Activated T-helper 17 cell treated with anti-CD3 and anti-CD28 coated beads, Interleukin-2, amount 50 U/mL, for 72 hours (primary cell): ENCODE results near the gene FOXA3. TPM values are rescaled to one million over a fixed set of nuclear protein-coding genes. Genes with fewer than 3 reads are reported as not detected.

Experiments
- ATAC-seq: fragments of 150-1000 bp; cut with Tn5 transposase; replicated peaks from 2 replicates; pipeline ENCODE4 v1.10.0; 2021; ENCODE audit warnings: mild to moderate bottlenecking, moderate library complexity
- H3K27ac Mint-ChIP-seq: one replicate; pipeline ENCODE4 v1.8.0; 2022; ENCODE audit warnings: mixed read lengths
- H3K27me3 Mint-ChIP-seq: one replicate; pipeline ENCODE4 v1.8.0; 2022; ENCODE audit warnings: mixed read lengths
- H3K36me3 Mint-ChIP-seq: one replicate; pipeline ENCODE4 v1.8.0; 2022; ENCODE audit warnings: low read depth, mild to moderate bottlenecking, mixed read lengths
- H3K4me1 Mint-ChIP-seq: one replicate; pipeline ENCODE4 v1.8.0; 2022; ENCODE audit warnings: mixed read lengths
- H3K4me3 Mint-ChIP-seq: one replicate; pipeline ENCODE4 v1.8.0; 2022; ENCODE audit warnings: mild to moderate bottlenecking, mixed read lengths
- H3K9me3 Mint-ChIP-seq: one replicate; pipeline ENCODE4 v1.8.0; 2022; ENCODE audit warnings: mixed read lengths
- total RNA-seq, 2 donors: library from RNA; stranded (reverse); gene quantifications; one replicate each; pipeline ENCODE4 v1.2.3, GENCODE V29; 2022

The FOXA3 gene
- total RNA-seq = 1 to 10 TPM in 1 of 2 donors, under 1 TPM in 1; 0.32 to 1.9 TPM

DNA sequence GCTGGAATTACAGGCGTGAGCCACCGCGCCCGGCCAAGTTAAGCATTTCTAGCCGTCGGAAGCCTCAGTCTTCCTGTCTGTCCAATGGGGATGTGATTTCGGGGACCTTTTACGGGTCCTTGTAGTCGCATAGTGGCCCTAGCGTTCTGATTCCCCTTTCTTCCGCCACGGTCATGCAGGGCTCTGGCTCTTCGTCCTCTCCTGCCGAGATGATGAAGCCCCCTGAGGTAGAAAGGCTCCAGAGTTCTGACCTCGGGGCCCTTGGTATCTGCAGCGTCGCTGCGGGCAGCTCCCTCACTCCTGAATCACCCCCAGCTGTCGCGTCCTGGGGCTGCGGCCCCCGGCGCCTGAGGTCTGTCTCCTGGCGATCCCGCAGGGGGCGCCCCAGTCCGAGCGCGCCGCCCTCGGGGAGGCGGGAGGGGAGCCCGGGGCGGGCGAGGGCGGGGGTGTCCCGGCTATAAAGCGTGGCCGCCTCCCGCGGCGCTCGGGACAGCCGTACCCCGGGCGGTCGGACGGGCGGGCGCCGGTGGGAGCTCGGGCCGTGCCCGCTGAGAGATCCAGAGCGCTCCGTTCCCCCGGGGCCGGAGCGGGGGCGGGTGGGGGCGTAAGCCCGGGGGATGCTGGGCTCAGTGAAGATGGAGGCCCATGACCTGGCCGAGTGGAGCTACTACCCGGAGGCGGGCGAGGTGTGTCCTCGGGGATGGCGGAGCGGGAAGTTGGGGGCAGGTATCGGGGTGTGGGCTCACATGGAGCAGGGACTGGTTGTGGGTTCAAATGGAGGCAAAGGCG is at the start of gene FOXA3:
Gene FOXA3, plus strand, starts transcription at position 487 of the 789 bp plus-strand sequence. Its CDS starts 131 bp downstream, at position 618.
- H3K9me3 Mint-ChIP-seq = no peaks in the 10 kb centered on the region
- H3K36me3 Mint-ChIP-seq = peaks cover 35% of the 10 kb centered on the region
- ATAC-seq = peak; percentile 56
- H3K4me3 Mint-ChIP-seq = peak within 1 kb of the TSS; percentile 93
- peaks cover 11% of the 10 kb centered on the region for H3K4me1 Mint-ChIP-seq
- peaks cover 4% of the 10 kb centered on the region for H3K27me3 Mint-ChIP-seq
- H3K27ac Mint-ChIP-seq = peak within 1 kb of the TSS; percentile 92

GRCh38 chr19:45814851-45815480 is 49.2 kb upstream of the FOXA3 start, which contains the start of gene RSPH6A:
TSS of gene RSPH6A (minus strand) at chr19:45815308. CDS start at chr19:45815176, 132 bp downstream.
- no peak within 1 kb of the TSS for H3K27ac Mint-ChIP-seq
- no peaks in the 10 kb centered on the region for H3K9me3 Mint-ChIP-seq
- H3K4me3 Mint-ChIP-seq = no peak within 1 kb of the TSS
- H3K27me3 Mint-ChIP-seq = no peaks in the 10 kb centered on the region
- H3K36me3 Mint-ChIP-seq = peaks cover 18% of the 10 kb centered on the region
- no peak for ATAC-seq
- no peaks in the 10 kb centered on the region for H3K4me1 Mint-ChIP-seq

DNA sequence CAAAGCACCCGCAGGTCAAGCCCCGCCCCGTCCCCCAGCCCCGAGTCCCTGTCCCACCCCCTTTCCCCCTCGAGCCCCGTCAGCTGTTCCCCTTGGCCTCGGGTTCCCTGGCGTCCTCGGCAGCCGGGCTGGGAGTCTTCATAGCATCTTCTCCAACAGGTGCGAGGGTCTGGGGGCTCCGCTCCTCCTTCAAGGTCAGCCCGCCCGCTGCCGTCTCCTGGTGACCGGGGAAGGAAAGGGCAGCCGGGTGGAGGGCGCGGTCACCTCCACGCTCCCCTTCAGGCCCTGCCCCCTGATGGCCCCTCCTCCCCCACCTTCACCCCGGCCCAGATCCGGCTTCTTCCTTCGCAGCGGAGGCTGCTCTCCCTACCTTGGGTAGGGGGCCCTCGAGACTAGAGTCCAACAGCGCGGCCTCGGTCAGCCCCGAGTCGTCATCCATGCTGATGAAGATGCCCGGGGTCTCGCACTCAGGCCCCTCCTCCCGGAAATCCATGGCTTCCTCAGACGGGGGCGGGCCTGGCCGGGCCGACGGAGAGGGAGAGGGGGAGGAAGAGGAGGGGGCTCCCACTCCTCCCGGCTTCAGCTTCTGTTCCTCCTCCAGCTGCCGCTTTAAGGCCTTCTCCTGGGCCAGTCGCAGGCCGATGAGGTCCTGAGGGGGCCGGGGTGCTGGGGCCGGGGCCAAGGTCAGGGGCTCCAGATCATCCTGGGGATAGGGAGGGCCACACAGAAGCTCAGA is 48.5 kb upstream of the FOXA3 start:
- Mint-ChIP-seq H3K9me3 (no peaks in the 10 kb centered on the region), H3K4me1 (no peaks in the 10 kb centered on the region), H3K36me3 (peaks cover 18% of the 10 kb centered on the region), H3K27ac (no peak overlapping the region), H3K27me3 (no peaks in the 10 kb centered on the region), H3K4me3 (no peak overlapping the region)
- ATAC-seq = no peak

GRCh38 chr19:45816236-45817009 is 47.7 kb upstream of the FOXA3 start:
- no peaks in the 10 kb centered on the region for H3K4me1 Mint-ChIP-seq
- no peak overlapping the region for H3K27ac Mint-ChIP-seq
- no peak overlapping the region for H3K4me3 Mint-ChIP-seq
- ATAC-seq = no peak
- peaks cover 22% of the 10 kb centered on the region for H3K36me3 Mint-ChIP-seq
- no peaks in the 10 kb centered on the region for H3K9me3 Mint-ChIP-seq
- no peaks in the 10 kb centered on the region for H3K27me3 Mint-ChIP-seq

- peak; percentile 97 for ATAC-seq
- Mint-ChIP-seq H3K9me3 (no peaks in the 10 kb centered on the region), H3K36me3 (peaks cover 25% of the 10 kb centered on the region), H3K4me1 (no peaks in the 10 kb centered on the region), H3K4me3 (no peak overlapping the region), H3K27ac (peak overlapping the region; percentile 33), H3K27me3 (no peaks in the 10 kb centered on the region)
Observed at GRCh38 chr19:45817010-45817724, 47.0 kb upstream of the FOXA3 start.

DNA sequence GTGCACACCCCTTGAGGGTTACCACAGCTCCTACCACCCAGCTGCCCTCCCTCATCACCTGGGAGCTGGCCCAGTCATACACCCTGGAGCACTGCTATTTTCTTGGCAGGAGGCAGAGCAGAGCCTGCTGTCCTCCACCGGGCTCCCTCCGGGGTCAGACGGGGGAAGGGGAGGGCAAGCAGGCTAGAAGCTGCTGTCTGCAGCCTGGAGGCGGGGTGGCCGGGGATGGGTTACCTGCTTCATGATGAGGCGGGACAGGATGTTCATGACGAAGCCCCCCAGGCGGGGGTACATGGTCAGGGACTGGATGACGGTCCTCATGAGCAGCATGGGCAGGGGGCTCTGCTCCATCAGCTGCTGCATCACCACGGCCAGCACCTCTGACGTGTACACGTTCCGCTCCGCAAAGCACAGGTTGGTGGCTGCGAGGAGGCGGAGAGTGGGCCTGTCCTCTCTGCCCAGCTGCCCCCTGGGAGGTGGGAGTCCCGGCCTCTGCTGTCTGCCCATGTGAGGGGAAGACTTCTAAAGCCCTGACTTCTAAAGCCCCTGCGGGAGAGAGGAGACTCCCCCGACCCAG is 46.3 kb upstream of the FOXA3 start:
- Mint-ChIP-seq H3K36me3 (peaks cover 27% of the 10 kb centered on the region), H3K27ac (no peak overlapping the region), H3K27me3 (no peaks in the 10 kb centered on the region), H3K4me1 (no peaks in the 10 kb centered on the region), H3K4me3 (no peak overlapping the region), H3K9me3 (no peaks in the 10 kb centered on the region)
- ATAC-seq = peak; percentile 8

DNA sequence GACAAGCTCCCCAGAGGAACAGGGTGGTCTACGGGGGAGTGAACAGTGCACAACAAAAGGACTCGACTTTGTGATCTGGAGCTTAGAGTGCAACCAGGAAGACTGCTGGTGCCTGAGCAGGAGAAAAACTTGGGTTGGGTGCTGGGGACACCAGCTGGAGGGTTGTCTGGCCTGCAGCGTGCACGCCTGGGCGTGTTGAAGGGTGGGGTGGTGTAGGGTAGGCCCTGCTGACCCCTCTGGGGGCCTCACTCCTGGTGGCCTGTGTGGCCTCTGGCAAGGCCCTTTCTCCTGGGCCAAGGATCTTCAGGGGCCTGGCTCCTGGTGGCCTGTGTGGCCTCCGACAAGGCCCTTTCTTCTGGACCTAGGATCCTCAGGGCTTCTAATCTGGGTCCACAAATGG is 44.4 kb upstream of the FOXA3 start:
- H3K27me3 Mint-ChIP-seq = no peaks in the 10 kb centered on the region
- peaks cover 44% of the 10 kb centered on the region for H3K36me3 Mint-ChIP-seq
- no peak for ATAC-seq
- no peaks in the 10 kb centered on the region for H3K4me1 Mint-ChIP-seq
- no peaks in the 10 kb centered on the region for H3K9me3 Mint-ChIP-seq
- H3K4me3 Mint-ChIP-seq = no peak overlapping the region
- peak overlapping the region; percentile 56 for H3K27ac Mint-ChIP-seq

- Mint-ChIP-seq H3K9me3 (no peaks in the 10 kb centered on the region), H3K4me1 (no peaks in the 10 kb centered on the region), H3K27me3 (no peaks in the 10 kb centered on the region), H3K36me3 (peaks cover 47% of the 10 kb centered on the region), H3K27ac (no peak overlapping the region), H3K4me3 (no peak overlapping the region)
- ATAC-seq = no peak
Observed at GRCh38 chr19:45820413-45821102, 43.6 kb upstream of the FOXA3 start.

GRCh38 chr19:45821103-45821521 is 43.0 kb upstream of the FOXA3 start:
- peak overlapping the region; percentile 36 for H3K27ac Mint-ChIP-seq
- H3K36me3 Mint-ChIP-seq = peaks cover 48% of the 10 kb centered on the region
- H3K27me3 Mint-ChIP-seq = no peaks in the 10 kb centered on the region
- no peak overlapping the region for H3K4me3 Mint-ChIP-seq
- H3K4me1 Mint-ChIP-seq = no peaks in the 10 kb centered on the region
- no peak for ATAC-seq
- no peaks in the 10 kb centered on the region for H3K9me3 Mint-ChIP-seq

DNA sequence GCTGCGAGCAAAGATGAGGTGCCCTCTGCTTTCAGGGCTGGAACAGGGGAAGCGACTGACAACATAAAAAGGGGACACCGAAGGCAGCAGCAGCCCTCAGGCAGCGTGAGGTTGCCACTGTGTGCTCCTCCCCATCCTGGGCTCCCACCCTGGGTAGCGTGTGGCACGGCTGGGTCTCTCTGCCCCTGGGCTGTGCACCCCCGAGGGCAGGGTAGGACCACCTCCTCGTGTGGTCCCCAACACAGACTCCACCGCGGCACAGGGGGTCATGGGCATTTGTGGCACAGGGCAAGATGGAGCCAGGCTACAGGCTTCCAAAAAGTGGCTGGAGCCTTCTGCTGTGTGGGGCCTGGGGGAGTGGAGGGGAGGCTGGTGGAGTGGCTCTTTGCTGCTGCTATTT is 42.6 kb upstream of the FOXA3 start:
- Mint-ChIP-seq H3K4me3 (no peak overlapping the region), H3K4me1 (no peaks in the 10 kb centered on the region), H3K27me3 (no peaks in the 10 kb centered on the region), H3K9me3 (no peaks in the 10 kb centered on the region), H3K27ac (peak overlapping the region; percentile 36), H3K36me3 (peaks cover 53% of the 10 kb centered on the region)
- ATAC-seq = no peak

GRCh38 chr19:45822716-45823115 is 41.4 kb upstream of the FOXA3 start:
- no peaks in the 10 kb centered on the region for H3K9me3 Mint-ChIP-seq
- H3K36me3 Mint-ChIP-seq = peaks cover 59% of the 10 kb centered on the region
- no peak for ATAC-seq
- no peaks in the 10 kb centered on the region for H3K27me3 Mint-ChIP-seq
- no peak overlapping the region for H3K4me3 Mint-ChIP-seq
- H3K27ac Mint-ChIP-seq = no peak overlapping the region
- no peaks in the 10 kb centered on the region for H3K4me1 Mint-ChIP-seq

- H3K27ac Mint-ChIP-seq = no peak overlapping the region
- no peaks in the 10 kb centered on the region for H3K27me3 Mint-ChIP-seq
- ATAC-seq = no peak
- peaks cover 63% of the 10 kb centered on the region for H3K36me3 Mint-ChIP-seq
- no peaks in the 10 kb centered on the region for H3K4me1 Mint-ChIP-seq
- H3K4me3 Mint-ChIP-seq = no peak overlapping the region
- no peaks in the 10 kb centered on the region for H3K9me3 Mint-ChIP-seq
Observed at GRCh38 chr19:45823182-45823581, 40.9 kb upstream of the FOXA3 start.

DNA sequence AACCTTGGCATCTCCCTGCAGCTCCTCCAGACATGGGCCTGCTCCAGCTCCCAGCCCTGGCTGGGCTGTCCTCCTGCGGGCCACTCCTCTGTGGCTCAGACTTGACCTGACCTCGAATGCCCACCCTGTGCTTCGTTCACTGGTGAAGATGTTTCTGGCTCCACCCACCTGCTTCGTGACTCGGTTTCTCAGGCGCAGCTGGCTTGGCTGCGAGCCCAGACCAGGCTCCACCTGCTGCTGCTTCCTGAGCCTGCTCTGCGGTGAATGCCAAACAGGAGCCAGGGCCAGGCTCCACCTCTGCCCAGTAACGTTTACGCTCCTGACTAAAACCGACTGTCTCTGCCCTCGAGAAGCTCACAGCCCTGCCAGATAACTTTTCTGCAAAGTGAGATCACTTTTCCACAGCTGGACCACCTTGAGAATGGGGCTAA is 40.1 kb upstream of the FOXA3 start:
- no peaks in the 10 kb centered on the region for H3K9me3 Mint-ChIP-seq
- H3K27ac Mint-ChIP-seq = no peak overlapping the region
- no peak for ATAC-seq
- no peaks in the 10 kb centered on the region for H3K4me1 Mint-ChIP-seq
- H3K27me3 Mint-ChIP-seq = no peaks in the 10 kb centered on the region
- peaks cover 72% of the 10 kb centered on the region for H3K36me3 Mint-ChIP-seq
- H3K4me3 Mint-ChIP-seq = no peak overlapping the region
